NCI-H2171 (cell line): ENCODE data around the gene PHKB.
"Not testable (repeated sequence)": the region's sequence is repeated elsewhere in the genome, so short reads cannot be mapped to it uniquely, and the experiment has no call there.

Experiments
- DNase-seq: peaks from one replicate; lab custom pipeline; 2025; lab: John Stamatoyannopoulos, UW

Gene PHKB

GRCh38 chr16:47506800-47507199 lies 45.7 kb downstream of the PHKB start:
- DNase-seq = no peak

DNA sequence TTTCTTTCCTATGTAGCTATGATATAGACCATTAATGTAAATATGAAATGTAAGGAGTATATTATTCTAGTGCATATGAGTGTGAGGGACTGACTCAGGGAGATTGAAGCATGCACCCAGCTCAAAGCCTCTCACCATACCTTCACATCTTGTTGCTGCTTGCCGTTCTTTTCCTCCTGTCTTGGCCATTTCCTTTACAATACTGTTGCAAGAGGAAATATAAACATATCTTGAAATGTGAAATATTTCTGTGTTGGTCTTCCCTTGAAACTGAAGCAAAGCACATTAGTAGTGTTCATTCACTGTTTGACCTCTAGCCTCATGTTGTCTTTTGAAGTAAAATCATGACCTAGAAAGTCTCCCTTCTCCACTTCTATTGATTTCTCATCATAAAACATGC lies 46.6 kb downstream of the PHKB start:
- DNase-seq = no peak

DNA sequence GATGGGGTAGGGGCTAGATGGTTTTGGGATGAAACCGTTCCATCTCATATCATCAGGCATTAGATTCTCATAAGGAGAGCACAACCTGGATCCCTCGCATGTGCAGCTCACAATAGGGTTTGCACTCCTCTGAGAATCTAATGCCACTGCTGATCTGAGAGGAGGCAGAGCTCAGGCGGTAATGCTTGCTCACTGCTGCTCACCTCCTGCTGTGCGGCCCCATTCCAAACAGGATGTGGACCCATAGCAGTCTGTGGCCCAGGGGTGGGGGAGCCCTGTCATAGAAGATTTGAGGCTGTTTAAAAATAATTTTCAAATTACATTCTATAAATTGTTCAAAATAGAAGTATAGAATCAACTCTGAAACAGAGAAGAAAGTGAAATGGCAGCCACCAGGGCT lies 50.8 kb downstream of the PHKB start:
- DNase-seq = no peak

GRCh38 chr16:47519037-47519436 lies 57.9 kb downstream of the PHKB start:
- no peak for DNase-seq

GRCh38 chr16:47519546-47519945 lies 58.4 kb downstream of the PHKB start:
- no peak for DNase-seq

DNA sequence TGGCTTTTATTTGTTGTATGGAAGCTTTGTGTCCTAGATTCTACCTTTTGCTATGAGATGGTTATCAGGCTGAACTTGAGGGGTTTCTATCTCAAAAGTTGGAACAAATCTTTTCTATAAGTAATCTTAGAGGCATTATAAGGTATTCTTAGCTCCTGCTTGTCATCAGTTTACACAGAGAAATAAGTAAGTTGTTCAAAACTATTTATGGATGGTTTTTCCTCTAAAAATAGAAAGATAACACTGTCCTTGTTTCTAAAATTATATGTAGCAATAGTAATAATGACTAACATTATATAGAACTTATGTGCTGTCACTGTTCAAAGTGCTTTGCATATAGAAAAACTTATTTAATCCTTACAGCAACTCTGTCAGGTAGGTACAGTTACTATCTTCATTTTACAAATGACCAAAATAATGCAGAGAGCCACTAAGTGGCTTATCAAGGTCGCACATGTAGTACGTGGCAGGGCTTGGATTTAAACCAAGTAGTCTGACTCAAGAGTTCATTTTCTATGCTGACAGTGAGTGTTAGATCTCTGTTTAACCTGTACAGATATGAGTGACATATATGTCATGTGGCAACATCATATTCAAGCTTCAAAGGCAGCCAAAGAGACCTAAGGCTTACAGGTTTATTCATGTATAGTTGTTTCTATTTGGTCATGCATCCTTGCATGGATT lies 59.0 kb downstream of the PHKB start:
- DNase-seq = no peak

DNA sequence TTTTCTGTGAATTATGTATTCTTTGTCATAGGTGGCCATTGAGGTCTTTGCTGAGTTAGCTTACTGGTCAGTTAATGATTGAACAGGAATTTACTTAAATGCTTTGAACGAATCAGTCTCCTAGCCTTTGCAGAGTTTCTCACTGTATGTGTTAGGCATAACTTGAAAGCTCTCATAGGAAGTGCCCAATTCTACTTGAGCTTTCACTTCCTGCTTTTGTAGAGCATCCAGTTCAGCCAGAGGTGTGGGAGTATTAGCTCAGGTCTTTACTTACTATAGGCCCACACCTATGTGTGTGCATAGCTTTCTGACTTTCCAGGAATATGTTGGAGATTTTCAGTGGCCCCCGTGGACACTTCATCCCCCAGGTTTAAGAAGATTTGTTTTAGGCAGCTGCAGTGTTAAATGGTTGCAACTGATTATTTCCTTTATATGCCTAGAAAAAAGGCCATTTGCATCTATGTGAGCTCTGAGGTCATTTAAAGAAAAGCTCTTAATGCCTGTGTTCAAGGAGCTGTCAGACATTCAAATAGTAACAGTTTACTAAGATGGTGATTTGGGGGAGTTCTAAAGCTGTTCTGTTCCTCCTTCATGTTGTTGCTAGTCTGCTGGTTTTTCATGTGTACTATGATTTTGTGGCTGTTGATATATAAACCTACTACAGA lies 62.3 kb downstream of the PHKB start:
- DNase-seq = no peak

DNA sequence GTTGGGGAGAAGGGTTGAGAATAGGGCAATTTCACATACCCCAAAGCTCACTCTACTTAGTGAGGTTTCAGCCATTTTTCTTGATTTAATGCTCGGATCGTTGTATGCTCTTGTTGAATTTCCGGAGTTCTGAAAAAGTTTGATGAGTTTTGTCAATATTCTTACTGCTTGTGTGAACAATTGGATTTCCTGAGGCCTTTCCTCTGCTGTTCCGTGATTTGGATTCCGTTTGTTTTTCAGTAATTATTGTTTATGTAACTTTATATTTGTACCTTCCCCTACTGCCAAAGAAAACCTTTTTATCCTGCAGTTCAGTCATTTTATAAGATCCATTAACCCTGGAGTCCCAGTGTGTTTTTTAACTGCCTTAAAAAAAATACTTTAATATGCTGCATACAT lies 62.9 kb downstream of the PHKB start:
- DNase-seq = no peak

- no peak for DNase-seq
Observed at GRCh38 chr16:47528431-47528830, 67.3 kb downstream of the PHKB start.

GRCh38 chr16:47533744-47534292 lies 72.7 kb downstream of the PHKB start:
- DNase-seq = no peak

DNA sequence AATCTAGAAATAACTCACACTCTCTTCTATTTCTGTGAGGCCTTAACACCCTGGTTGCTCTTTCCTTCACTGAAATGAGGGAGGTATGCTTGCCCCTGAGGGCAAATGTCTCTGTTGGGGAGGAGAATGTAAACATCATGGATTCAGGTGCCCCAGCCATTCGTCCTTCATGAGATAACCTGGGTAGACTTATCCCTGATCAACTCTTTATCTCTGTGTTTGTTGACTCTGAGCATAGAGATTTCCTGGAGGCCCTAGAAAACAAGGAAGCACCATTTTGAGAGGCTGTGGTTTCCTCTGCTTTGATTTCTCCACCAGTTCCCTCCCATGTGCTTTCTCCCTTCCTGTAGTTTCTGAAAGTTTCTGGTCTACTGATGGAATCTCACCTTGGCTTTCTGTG lies 77.3 kb downstream of the PHKB start:
- DNase-seq = no peak

DNA sequence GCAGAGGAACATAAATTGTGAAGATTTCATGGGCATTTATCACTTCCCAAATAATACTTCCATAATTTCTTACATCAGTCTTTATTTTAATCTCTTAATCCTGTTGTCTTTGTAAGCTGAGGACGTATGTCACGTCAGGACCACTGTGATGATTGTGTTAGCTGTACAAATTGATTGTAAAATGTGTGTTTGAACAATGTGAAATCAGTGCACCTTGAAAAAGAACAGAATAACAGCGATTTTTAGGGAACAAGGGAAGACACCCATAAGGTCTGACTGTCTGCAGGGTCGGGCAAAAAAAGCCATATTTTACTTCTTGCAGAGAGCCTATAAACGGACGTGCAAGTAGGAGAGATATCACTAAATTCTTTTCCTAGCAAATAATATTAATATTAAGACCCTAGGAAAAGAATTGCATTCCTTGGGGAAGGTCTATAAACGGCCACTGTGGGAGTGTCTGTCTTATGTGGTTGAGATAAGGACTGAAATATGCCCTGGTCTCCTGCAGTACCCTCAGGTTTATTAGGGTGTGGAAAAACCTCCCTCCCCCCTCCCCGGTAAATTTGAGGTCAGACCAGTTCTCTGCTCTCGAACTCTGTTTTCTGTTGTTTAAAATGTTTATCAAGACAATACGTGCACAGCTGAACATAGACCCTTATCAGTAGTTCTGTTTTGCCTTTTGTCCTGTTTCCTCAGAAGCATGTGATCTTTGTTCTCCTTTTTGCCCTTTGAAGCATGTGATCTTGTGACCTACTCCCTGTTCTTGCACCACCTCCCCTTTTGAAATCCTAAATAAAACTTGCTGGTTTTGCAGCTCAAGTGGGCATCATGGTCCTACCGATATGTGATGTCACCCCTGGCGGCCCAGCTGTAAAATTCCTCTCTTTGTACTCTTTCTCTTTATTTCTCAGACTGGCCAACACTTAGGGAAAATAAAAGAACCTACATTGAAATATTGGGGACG lies 78.9 kb downstream of the PHKB start:
- not testable (repeated sequence) for DNase-seq

DNA sequence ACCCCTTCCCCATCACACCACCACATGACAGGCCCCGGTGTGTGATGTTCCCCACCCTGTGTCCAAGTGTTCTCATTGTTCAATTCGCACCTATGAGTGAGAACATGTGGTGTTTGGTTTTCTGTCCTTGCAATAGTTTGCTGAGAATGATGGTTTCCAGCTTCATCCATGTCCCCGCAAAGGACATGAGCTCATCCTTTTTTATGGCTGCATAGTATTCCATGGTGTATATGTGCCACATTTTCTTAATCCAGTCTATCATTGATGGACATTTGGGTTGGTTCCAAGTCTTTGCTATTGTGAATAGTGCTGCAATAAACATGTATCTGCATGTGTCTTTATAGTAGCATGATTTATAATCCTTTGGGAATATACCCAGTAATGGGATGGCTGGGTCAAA lies 80.0 kb downstream of the PHKB start:
- DNase-seq = not testable (repeated sequence)

GRCh38 chr16:47544255-47544654 lies 83.1 kb downstream of the PHKB start:
- DNase-seq = not testable (repeated sequence)

DNA sequence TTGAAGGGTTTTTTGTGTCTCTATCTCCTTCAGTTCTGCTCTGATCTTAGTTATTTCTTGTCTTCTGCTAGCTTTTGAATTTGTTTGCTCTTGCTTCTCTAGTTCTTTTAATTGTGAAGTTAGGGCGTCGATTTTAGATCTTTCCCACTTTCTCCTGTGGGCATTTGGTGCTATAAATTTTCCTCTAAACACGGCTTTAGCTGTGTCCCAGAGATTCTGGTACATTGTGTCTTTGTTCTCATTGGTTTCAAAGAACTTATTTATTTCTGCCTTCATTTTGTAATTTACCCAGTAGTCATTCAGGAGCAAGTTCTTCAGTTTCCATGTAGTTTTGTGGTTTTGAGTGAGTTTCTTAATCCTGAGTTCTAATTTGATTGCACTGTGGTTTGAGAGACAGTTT lies 90.1 kb downstream of the PHKB start:
- not testable (repeated sequence) for DNase-seq

DNA sequence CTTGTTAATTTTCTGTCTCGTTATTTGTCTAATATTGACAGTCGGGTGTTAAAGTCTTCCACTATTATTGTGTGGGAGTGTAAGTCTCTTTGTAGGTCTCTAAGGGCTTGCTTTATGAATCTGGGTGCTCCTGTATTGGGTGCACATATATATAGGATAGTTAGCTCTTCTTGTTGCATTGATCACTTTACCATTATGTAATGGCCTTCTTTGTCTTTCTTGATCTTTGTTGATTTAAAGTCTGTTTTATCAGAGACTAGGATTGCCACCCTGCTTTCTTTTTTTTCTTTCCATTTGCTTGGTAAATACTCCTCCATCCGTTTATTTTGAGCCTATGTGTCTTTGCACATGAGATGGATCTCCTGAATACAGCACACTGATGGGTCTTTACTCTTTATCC lies 90.6 kb downstream of the PHKB start:
- not testable (repeated sequence) for DNase-seq

DNA sequence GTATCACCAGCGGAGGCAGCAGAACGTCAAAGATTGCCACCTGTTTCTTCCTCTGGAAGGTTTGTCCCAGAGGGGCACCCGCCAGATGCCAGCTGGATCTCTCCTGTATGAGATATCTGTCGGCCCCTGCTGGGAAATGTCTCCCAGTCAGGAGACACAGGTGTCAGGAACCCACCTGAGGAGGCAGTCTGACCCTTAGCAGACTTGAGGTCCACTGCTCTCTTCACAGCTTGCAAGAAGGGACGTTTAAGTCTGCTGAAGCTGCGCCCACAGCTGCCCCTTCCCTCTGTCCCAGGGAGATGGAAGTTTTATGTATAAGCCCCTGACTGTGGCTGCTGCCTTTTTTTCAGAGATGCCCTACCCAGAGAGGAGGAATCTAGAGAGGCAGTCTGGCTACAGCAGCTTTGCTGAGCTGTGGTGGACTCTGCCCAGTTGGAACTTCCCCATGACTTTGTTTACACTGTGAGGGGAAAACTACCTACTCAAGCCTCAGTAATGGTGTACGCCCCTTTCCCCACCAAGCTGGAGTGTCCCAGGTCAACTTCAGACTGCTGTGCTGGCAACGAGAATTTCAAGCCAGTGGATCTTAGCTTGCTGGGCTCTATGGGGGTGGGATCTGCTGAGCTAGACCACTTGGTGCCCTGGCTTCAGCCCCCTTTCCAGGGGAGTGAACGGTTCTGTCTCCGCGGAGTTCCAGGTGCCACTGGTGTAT lies 92.9 kb downstream of the PHKB start:
- no peak for DNase-seq

- not testable (repeated sequence) for DNase-seq
Observed at GRCh38 chr16:47554587-47554986, 93.5 kb downstream of the PHKB start.

DNA sequence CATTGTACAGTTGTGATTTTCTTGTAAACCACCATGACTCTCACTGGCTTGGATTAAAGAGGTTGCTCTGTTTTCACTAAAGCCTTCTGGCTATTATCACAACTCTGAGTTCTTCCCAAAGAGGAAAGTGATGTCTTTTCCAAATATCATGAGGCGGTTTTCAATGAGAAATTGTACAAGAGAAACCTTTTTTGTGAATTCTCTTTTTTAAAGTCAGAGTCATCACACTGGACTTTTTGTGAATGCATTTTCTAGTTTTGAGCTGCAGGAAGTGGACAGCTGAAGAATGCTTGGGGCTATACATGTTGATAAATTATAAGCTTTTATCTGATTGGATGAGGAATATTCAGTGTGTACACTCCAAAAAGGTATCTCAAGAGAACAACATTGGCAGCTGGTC lies 100.2 kb downstream of the PHKB start:
- no peak for DNase-seq

GRCh38 chr16:47562366-47562765 lies 101.2 kb downstream of the PHKB start:
- no peak for DNase-seq

DNA sequence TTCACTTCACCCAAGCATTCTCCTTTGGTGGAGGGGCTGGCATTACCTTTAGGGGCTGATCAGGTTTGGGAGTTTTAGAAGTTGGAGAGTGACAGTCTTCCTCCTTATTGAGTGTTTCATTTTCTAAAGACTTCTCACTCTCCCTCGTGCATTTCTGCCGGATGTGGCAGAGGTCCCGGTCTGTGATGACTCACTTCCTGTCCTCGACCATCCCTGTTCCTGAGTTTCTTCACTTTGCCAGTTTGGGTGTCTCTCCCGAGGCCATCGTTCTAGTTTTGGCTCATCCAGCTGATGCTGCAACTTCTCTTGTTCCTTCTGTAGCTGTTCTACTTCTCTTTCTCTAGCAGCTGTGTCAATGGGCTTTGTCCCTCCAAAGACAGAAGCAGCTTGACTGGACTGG lies 104.3 kb downstream of the PHKB start:
- DNase-seq = no peak

GRCh38 chr16:47567321-47567720 lies 106.2 kb downstream of the PHKB start:
- DNase-seq = no peak
